K562 (cell line): ENCODE results near the gene RNF222. TPM values are rescaled to one million over a fixed set of nuclear protein-coding genes. Genes with fewer than 3 reads are reported as not detected.

ENCODE experiments used
- BCOR ChIP-seq: fragments of 450-650 bp; IDR thresholded peaks from 2 replicates; pipeline ENCODE4 v1.6.1; 2016
- ELF4 ChIP-seq: fragments of 450-650 bp; formaldehyde crosslinking; IDR thresholded peaks from 2 replicates; pipeline ENCODE4 v1.4.0; 2022; ENCODE audit warnings: missing genetic modification characterization
- ETV1 ChIP-seq: fragments of 450-650 bp; conservative IDR thresholded peaks from 2 replicates; pipeline ENCODE4 v1.6.1; 2016; ENCODE audit warnings: missing genetic modification characterization, control low read depth, low read depth, missing compliant biosample characterization
- FOSL1 ChIP-seq: fragments of 200-800 bp; sonication (Bioruptor generic); conservative IDR thresholded peaks from 2 replicates; pipeline ENCODE4 v1.6.1; 2016; ENCODE audit warnings: missing genetic modification characterization, missing compliant biosample characterization
- GTF2F1 ChIP-seq: IDR thresholded peaks from 2 replicates; pipeline ENCODE4 v1.6.1; 2011; ENCODE audit warnings: low read depth, low read length, improper control_type of control experiment
- HCFC1 ChIP-seq: IDR thresholded peaks from 2 replicates; pipeline ENCODE4 v1.6.1; 2012; ENCODE audit warnings: low read depth, low read length, improper control_type of control experiment
- HMGN3 ChIP-seq: IDR thresholded peaks from 2 replicates; pipeline ENCODE4 v1.6.1; 2011; ENCODE audit warnings: borderline replicate concordance, low read depth, mild to moderate bottlenecking, mixed read lengths, low read length; ENCODE audit not compliant: insufficient read length; ENCODE audit errors: extremely low read depth
- MECOM ChIP-seq: fragments of 250-450 bp; sonication (Bioruptor Pico); IDR thresholded peaks from 2 replicates; pipeline ENCODE4 v1.8.0; 2022; ENCODE audit warnings: inconsistent platforms
- MGA ChIP-seq: fragments of 450-650 bp; IDR thresholded peaks from 2 replicates; pipeline ENCODE4 v1.6.1; 2016; ENCODE audit warnings: mild to moderate bottlenecking, moderate library complexity
- POLR2H ChIP-seq: IDR thresholded peaks from 2 replicates; pipeline ENCODE4 v1.6.1; 2016; ENCODE audit warnings: missing genetic modification characterization, low read depth, mild to moderate bottlenecking, control low read depth, missing compliant biosample characterization, moderate library complexity
- ZBTB12 ChIP-seq: fragments of 250-450 bp; sonication (Bioruptor Pico); IDR thresholded peaks from 2 replicates; pipeline ENCODE4 v1.4.0; 2020
- ZC3H11A ChIP-seq: IDR thresholded peaks from 2 replicates; pipeline ENCODE4 v1.6.1; 2012; ENCODE audit warnings: low read depth, low read length, improper control_type of control experiment
- ZNF740 ChIP-seq, 3 experiments: fragments of 200-800 bp in 1 of 3; sonication (Bioruptor generic) in 1 of 3; sonication (generic) in 1 of 3; formaldehyde crosslinking in 1 of 3; IDR thresholded peaks; 2 replicates each; pipeline versions ENCODE4 v1.6.1 to v1.8.0; 2016 to 2022; ENCODE audit warnings: mild to moderate bottlenecking in 2 of 3, missing compliant biosample characterization in 2 of 3, missing genetic modification characterization in 2 of 3, missing genetic modification reagents in 1 of 3
- polyA plus RNA-seq, 8 experiments: library from polyadenylated mRNA; depleted of rRNA in 4 of 8; stranded (reverse) in 5 of 8; unstranded in 3 of 8; fragments of >200 nt; fragmentation: Nextera tagmentation in 2 of 8; fragmentation: Illumina TruSeq in 1 of 8; extraction: Ambion mirVana in 2 of 8; extraction: Trizol in 1 of 8; gene quantifications; 2 replicates each; pipeline versions ENCODE4 v1.2.1 to v1.2.3, GENCODE V29; 2011 to 2014; ENCODE audit warnings: inconsistent platforms in 1 of 8, missing spikeins in 1 of 8
- total RNA-seq, 7 experiments: library from RNA; depleted of rRNA in 6 of 7; stranded (reverse); fragments of >200 nt in 6 of 7; fragmentation: Illumina TruSeq in 2 of 7; extraction: Trizol in 2 of 7; gene quantifications; 2 replicates each; pipeline versions ENCODE4 v1.2.1 to v1.2.3, GENCODE V29; 2011 to 2021; ENCODE audit warnings: low replicate concordance in 1 of 7

The RNF222 gene
- total and polyA plus RNA-seq, 9 of the 15 experiments (the other 6 are each of a cell fraction or from before 2014, with no cell fraction given): not detected

GRCh38 chr17:8376271-8377067 lies 21.2 kb downstream of the RNF222 start, which contains the start of gene KRABD2 (continued):
- TF ChIP-seq ZBTB12 (CRISPR knock-in tag): no peak
- TF ChIP-seq ZNF740 (CRISPR knock-in tag; IDR thresholded peaks at IDR 0.05): no peak
- TF ChIP-seq ZNF740 (tag; IDR thresholded peaks at IDR 0.05): no peak
- TF ChIP-seq BCOR: no peak
- TF ChIP-seq HMGN3: peak; percentile 75
- TF ChIP-seq FOSL1 (tag): peak; percentile 26
- TF ChIP-seq POLR2H (tag): peak; percentile 39
- TF ChIP-seq MGA: peak; percentile 53
- 0 out of 2 replicates have a peak, but pooled peaks have one; percentile 24 for TF ChIP-seq HCFC1
- peak; percentile 87 for TF ChIP-seq ELF4
- 0 out of 2 replicates have a peak, but pooled peaks have one; percentile 9 for TF ChIP-seq ZC3H11A
- 0 out of 2 replicates have a peak, but pooled peaks have one; percentile 19 for TF ChIP-seq ETV1 (tag)
- no peak for TF ChIP-seq MECOM (CRISPR knock-in tag)
- TF ChIP-seq GTF2F1: no peak
